DND-41 (cell line): ENCODE data around the gene KRT6C.

ENCODE experiments used
- ATAC-seq: fragments of 200-7000 bp; cut with Tn5 transposase; 3 replicates; pipeline ENCODE4 v1.9.1; 2021; ENCODE audit warnings: low read depth; ENCODE audit not compliant: insufficient read depth
- DNase-seq: peaks from one replicate; pipeline ENCODE4 v3.0.0-alpha.2; 2020
- H2AFZ ChIP-seq: 2 replicates; pipeline ENCODE4 v1.6.0; 2012; ENCODE audit warnings: low read depth, low read length
- H3K27ac ChIP-seq: 2 replicates; pipeline ENCODE4 v1.5.1; 2012; ENCODE audit warnings: low read length, inconsistent platforms
- H3K27me3 ChIP-seq: fragments of 200-600 bp; sonication (generic); 2 replicates; pipeline ENCODE4 v1.6.0; 2012; ENCODE audit warnings: low read length, mild to moderate bottlenecking, inconsistent platforms; ENCODE audit not compliant: insufficient read depth, poor library complexity
- H3K36me3 ChIP-seq: 2 replicates; pipeline ENCODE4 v1.5.1; 2012; ENCODE audit warnings: low read length, inconsistent platforms; ENCODE audit not compliant: insufficient read depth
- H3K4me1 ChIP-seq: 2 replicates; pipeline ENCODE4 v1.5.1; 2012; ENCODE audit warnings: mild to moderate bottlenecking, low read length; ENCODE audit not compliant: insufficient read depth
- H3K4me2 ChIP-seq: 2 replicates; pipeline ENCODE4 v1.6.0; 2012; ENCODE audit warnings: mild to moderate bottlenecking, moderate library complexity, low read length, inconsistent platforms; ENCODE audit not compliant: insufficient read depth
- H3K4me3 ChIP-seq, 2 experiments: fragments of 200-600 bp in 1 of 2; shearing (Covaris generic) in 1 of 2; 2 replicates each; pipeline ENCODE4 v1.5.1; 2012 to 2016; ENCODE audit warnings: inconsistent platforms in 2 of 2, low read length in 2 of 2, mild to moderate bottlenecking in 2 of 2, low read depth in 1 of 2, moderate library complexity in 1 of 2
- H3K79me2 ChIP-seq: 2 replicates; pipeline ENCODE4 v1.6.0; 2012; ENCODE audit warnings: low read length, inconsistent platforms; ENCODE audit not compliant: insufficient read depth
- H3K9ac ChIP-seq: 2 replicates; pipeline ENCODE4 v1.6.0; 2012; ENCODE audit warnings: low read depth, mild to moderate bottlenecking, inconsistent platforms, low read length, moderate library complexity
- H3K9me3 ChIP-seq: 2 replicates; pipeline ENCODE4 v1.5.1; 2012; ENCODE audit warnings: low read length, moderate library complexity, mild to moderate bottlenecking, inconsistent platforms; ENCODE audit not compliant: insufficient read depth, severe bottlenecking
- H4K20me1 ChIP-seq: 2 replicates; pipeline ENCODE4 v1.6.0; 2012; ENCODE audit warnings: low read length; ENCODE audit not compliant: insufficient read depth
- CTCF ChIP-seq: IDR thresholded peaks from 2 replicates; pipeline ENCODE4 v1.5.1; 2012; ENCODE audit warnings: borderline replicate concordance, low read length, moderate library complexity, mild to moderate bottlenecking; ENCODE audit not compliant: poor library complexity, severe bottlenecking; ENCODE audit errors: extremely low read depth
- EZH2 ChIP-seq: IDR thresholded peaks from 3 replicates; pipeline ENCODE4 v1.6.1; 2012; ENCODE audit warnings: borderline replicate concordance, low read depth, mild to moderate bottlenecking, moderate library complexity, low read length, inconsistent platforms; ENCODE audit not compliant: severe bottlenecking

Gene KRT6C

GRCh38 chr12:52434081-52434733 lies 39.4 kb downstream of the KRT6C start, which contains the start of gene KRT75:
TSS of gene KRT75 (minus strand) at chr12:52434371. CDS start at chr12:52434304, 67 bp downstream.
- Histone ChIP-seq H3K9ac (no peak within 1 kb of the TSS), H3K4me2 (no peak within 1 kb of the TSS), H3K9me3 (no peaks in the 10 kb centered on the region), H2AFZ (no peak within 1 kb of the TSS), H3K4me3 (no peak within 1 kb of the TSS), H3K27ac (no peak within 1 kb of the TSS), H3K27me3 (peaks cover 1% of the 10 kb centered on the region), H4K20me1 (0 out of 2 replicates have a peak, but pooled peaks cover 2% of the 10 kb centered on the region), H3K4me1 (no peaks in the 10 kb centered on the region), H3K79me2 (no peaks in the 10 kb centered on the region), H3K36me3 (no peaks in the 10 kb centered on the region)
- no peak for ATAC-seq
- no peak for DNase-seq
- TF ChIP-seq EZH2 (no peak), CTCF (no peak)

DNA sequence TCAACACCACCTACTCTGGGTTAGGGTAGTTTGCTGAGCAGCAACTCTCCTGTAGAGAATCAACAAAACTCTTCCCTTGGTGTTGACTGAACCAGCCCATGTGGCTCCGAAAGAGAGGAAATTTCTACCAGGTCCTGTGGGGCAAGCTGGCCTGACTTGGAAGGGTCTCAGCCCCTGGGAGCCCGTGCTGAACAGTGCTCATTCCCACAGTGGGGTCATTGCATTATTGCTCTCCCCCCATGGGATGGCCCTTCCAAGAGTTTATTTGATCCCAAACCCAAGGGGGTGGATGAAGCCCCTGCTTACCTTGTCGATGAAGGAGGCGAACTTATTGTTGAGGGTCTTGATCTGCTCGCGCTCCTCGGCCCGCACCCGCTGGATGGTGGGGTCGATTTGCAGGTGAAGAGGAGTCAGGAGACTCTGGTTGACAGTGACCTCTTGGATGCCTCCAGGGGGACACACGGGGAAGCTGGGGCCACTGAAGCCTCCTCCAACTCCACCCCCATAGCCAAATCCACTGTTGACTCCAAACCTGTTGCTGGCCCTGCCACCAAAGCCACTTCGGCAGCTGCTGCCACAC lies 40.0 kb downstream of the KRT6C start:
- H3K9me3 ChIP-seq: no peaks in the 10 kb centered on the region
- no peak overlapping the region for H3K4me2 ChIP-seq
- H4K20me1 ChIP-seq: 0 out of 2 replicates have a peak, but pooled peaks cover 2% of the 10 kb centered on the region
- no peak overlapping the region for H3K9ac ChIP-seq
- ATAC-seq (no peak), DNase-seq (no peak)
- peaks cover 6% of the 10 kb centered on the region for H3K27me3 ChIP-seq
- no peak overlapping the region for H3K4me3 ChIP-seq
- H2AFZ ChIP-seq: no peak overlapping the region
- H3K79me2 ChIP-seq: no peaks in the 10 kb centered on the region
- no peak overlapping the region for H3K27ac ChIP-seq
- H3K4me1 ChIP-seq: no peaks in the 10 kb centered on the region
- no peaks in the 10 kb centered on the region for H3K36me3 ChIP-seq
- no peak for TF ChIP-seq EZH2
- no peak for TF ChIP-seq CTCF

GRCh38 chr12:52432559-52433207 lies 40.9 kb downstream of the KRT6C start:
- no peak overlapping the region for H3K4me2 ChIP-seq
- no peak for TF ChIP-seq CTCF
- no peak for TF ChIP-seq EZH2
- H4K20me1 ChIP-seq: 0 out of 2 replicates have a peak, but pooled peaks cover 2% of the 10 kb centered on the region
- no peaks in the 10 kb centered on the region for H3K9me3 ChIP-seq
- no peak overlapping the region for H3K4me3 ChIP-seq
- H3K79me2 ChIP-seq: no peaks in the 10 kb centered on the region
- H3K4me1 ChIP-seq: no peaks in the 10 kb centered on the region
- DNase-seq (no peak), ATAC-seq (no peak)
- peaks cover 8% of the 10 kb centered on the region for H3K27me3 ChIP-seq
- H2AFZ ChIP-seq: no peak overlapping the region
- no peak overlapping the region for H3K9ac ChIP-seq
- H3K27ac ChIP-seq: no peak overlapping the region
- no peaks in the 10 kb centered on the region for H3K36me3 ChIP-seq
